Measurements from ENCODE around the gene PYM1.
"Not testable (repeated sequence)": the region's sequence is repeated elsewhere in the genome, so short reads cannot be mapped to it uniquely, and the experiment has no call there.

The PYM1 gene

DNA sequence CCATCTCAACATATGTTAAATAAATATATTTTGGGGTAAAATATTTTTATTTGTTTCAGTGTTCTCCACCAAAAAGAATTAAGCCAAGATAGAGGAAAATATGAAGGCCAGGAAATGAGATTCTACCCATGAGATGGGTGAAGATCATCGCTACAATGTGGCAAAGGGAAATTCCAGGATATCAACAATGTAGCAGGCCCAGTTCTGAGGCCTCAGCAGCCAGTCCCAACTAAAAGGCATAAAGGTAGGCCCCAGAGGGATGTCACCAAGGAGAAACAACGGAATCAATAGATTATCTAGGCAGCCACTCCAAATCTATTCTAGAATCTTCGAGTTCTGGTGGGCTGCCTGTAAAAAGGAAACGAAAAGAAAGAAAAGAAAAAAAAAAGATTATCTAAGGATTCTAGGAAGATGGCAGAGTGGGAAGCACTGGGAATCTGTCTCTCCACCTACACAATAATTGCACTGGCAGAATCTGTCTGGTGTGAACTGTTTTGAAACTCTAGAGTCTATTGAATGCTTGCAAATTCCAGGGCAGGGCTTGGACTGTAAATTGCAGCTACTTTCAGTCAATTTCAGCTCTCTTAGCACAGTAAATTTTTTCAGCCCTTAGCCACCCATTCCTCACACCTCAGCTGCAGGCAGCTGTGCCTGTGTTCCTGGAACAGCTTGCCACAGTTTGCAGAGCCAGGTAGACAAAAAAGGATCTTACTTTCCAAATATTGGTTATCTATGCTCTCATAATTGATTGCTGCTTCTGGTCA lies 51.8 kb downstream of the PYM1 start:
- no peak overlapping the region for H3K27ac ChIP-seq
- DNase-seq (ENCODE audit: low spot score): no peak
- ChIA-PET CTCF (no interaction called here), POLR2A (ENCODE audit: low non-redundant PET) (no interaction called here)
- TF ChIP-seq, protein P1, sequence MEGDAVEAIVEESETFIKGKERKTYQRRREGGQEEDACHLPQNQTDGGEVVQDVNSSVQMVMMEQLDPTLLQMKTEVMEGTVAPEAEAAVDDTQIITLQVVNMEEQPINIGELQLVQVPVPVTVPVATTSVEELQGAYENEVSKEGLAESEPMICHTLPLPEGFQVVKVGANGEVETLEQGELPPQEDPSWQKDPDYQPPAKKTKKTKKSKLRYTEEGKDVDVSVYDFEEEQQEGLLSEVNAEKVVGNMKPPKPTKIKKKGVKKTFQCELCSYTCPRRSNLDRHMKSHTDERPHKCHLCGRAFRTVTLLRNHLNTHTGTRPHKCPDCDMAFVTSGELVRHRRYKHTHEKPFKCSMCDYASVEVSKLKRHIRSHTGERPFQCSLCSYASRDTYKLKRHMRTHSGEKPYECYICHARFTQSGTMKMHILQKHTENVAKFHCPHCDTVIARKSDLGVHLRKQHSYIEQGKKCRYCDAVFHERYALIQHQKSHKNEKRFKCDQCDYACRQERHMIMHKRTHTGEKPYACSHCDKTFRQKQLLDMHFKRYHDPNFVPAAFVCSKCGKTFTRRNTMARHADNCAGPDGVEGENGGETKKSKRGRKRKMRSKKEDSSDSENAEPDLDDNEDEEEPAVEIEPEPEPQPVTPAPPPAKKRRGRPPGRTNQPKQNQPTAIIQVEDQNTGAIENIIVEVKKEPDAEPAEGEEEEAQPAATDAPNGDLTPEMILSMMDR (conservative IDR thresholded peaks at IDR 0.05; ENCODE audit: low read depth): no peak

DNA sequence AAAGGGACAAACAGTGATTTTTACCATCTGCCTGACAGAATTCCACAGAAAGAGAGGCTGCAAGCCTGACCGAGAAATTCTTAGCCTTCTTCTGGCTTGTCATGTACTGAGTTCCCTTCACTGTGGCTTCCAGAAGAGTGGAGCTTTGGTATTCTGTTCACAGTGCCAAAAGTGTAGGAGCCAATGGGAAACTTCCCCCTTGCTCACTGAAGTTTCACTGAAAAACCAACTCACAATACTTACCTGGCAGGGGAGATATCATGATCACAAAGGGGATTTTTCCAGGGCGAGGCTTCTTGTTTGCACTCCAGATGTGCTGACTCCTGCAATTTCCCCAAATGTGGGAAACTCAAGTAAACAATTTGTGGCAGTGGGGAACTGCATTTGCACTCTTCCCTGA lies 53.3 kb downstream of the PYM1 start:
- ChIA-PET CTCF (no interaction called here), POLR2A (ENCODE audit: low non-redundant PET) (no interaction called here)
- no peak for DNase-seq (ENCODE audit: low spot score)
- no peak overlapping the region for H3K27ac ChIP-seq
- TF ChIP-seq, protein P1 (conservative IDR thresholded peaks at IDR 0.05; ENCODE audit: low read depth): no peak

DNA sequence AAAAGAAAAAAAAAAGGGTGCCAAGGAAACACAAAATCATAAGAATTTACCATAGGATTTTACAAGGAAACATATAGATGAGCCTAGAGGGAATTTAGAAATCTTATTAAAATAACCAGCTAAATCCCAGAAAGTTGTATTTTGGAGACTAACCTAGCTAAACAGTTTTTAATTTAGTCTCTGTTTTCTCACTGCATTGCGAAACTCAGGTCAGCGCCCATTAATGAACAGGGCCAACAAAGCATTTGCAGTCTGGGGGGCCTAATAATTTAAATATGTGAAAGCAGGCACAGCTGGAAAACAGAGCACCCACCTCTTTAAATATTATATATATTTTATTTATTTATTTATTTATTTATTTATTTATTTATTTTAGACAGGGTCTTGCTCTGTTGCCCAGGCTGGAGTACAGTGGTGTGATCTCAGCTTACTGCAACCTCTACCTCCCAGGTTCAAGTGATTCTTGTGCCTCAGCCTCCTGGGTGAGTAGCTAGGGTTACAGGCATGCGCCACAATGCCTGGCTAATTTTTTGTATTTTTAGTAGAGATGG lies 61.2 kb downstream of the PYM1 start:
- POLR2A ChIA-PET (ENCODE audit: low non-redundant PET); H3K27ac ChIP-seq; DNase-seq (ENCODE audit: low spot score): not testable (repeated sequence)
- CTCF ChIA-PET: interaction anchor here (0.5 to 0.7 kb wide), 2 partner anchors 14 to 33 kb away, joined by 4 read pairs; no protein-coding TSS in a partner anchor

DNA sequence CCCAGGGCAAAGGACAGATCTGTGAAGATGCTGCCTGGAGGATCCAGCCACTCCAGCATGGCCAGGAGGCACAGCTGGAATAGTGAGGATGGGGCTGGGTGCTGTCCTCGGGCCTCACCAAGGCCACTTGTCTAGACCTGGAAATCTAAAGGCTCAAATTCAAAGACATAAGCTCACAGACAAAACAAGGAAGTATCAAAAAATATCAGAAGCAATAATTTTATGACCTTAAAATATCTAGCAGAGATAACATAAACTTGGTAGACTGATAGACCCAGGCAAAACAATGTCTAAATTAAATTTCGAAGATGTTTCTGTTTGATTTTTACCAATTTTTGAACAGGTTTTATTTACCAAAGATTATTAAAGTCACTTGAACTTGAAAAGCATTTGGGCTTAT lies 62.4 kb downstream of the PYM1 start:
- ChIA-PET CTCF (no interaction called here), POLR2A (ENCODE audit: low non-redundant PET) (no interaction called here)
- TF ChIP-seq, protein P1 (conservative IDR thresholded peaks at IDR 0.05; ENCODE audit: low read depth): no peak
- no peak overlapping the region for H3K27ac ChIP-seq
- no peak for DNase-seq (ENCODE audit: low spot score)

DNA sequence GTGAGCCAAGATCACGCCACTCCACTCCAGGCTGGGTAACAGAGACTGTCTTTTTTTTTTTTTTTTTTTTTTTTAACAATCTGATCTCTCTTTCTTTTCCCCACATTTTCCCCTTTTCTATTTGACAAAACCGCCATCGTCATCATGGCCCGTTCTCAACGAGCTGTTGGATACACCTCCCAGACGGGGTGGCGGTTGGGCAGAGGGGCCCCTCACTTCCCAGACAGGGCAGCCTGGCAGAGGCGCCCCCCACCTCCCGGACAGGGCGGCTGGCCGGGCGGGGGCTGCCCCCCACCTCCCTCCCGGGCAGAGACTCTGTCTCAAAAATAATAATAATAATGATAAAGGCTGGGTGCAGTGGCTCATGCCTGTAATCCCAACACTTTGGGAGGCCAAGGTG lies 64.8 kb downstream of the PYM1 start:
- H3K27ac ChIP-seq; POLR2A ChIA-PET (ENCODE audit: low non-redundant PET); DNase-seq (ENCODE audit: low spot score): not testable (repeated sequence)
- CTCF ChIA-PET: interaction anchor here (0.6 kb wide), 2 partner anchors 16 to 167 kb away, joined by 3 read pairs; no protein-coding TSS in a partner anchor

DNA sequence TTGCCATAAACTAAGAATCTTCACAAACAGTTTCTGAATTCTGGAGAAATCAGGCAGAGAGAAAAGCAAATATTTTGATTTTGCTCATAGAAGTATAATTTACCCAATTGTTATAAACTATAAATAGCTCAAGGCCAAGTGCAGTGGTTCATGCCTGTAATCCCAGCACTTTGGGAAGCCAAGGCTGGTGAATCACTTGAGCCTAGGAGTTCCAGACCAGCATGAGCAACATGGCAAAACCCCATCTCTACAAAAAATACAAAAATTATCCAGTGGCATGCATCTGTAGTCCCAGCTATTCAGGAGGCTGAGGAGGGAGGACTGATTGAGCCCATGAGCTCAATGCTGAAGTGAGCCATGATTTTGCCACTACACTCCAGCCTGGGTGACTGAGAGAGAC lies 65.4 kb downstream of the PYM1 start:
- ChIA-PET POLR2A (ENCODE audit: low non-redundant PET) (no interaction called here), CTCF (interaction anchor here (0.6 kb wide), 1 partner anchor 168 kb away, joined by 3 read pairs; no protein-coding TSS in a partner anchor)
- H3K27ac ChIP-seq: no peak overlapping the region
- TF ChIP-seq, protein P1 (conservative IDR thresholded peaks at IDR 0.05; ENCODE audit: low read depth): no peak
- no peak for DNase-seq (ENCODE audit: low spot score)

DNA sequence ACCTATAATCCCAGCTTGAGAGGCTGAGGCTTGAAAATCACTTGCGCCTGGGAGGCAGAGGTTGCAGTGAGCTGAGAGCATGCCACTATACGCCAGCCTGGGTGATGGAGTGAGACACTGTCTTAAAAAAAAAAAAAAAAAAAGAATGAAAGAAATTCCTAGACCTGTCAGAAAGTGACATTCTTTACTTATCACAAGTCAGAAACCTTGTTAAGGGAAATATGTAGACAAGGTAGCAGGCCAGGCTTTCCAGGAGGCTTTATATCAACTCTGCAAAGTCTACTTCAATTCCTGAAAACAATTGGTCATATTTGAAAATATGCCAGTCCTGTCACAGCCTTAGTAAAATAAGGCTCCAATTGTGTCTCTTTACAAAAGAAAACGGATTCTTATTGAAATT lies 65.8 kb downstream of the PYM1 start:
- DNase-seq (ENCODE audit: low spot score): no peak
- ChIA-PET CTCF (no interaction called here), POLR2A (ENCODE audit: low non-redundant PET) (no interaction called here)
- TF ChIP-seq, protein P1 (conservative IDR thresholded peaks at IDR 0.05; ENCODE audit: low read depth): no peak
- H3K27ac ChIP-seq: no peak overlapping the region

Measured in RWPE1 (cell line).